PC-3 (cell line): ENCODE data around the gene PLD4. TPM values are rescaled to one million over a fixed set of nuclear protein-coding genes. Genes with fewer than 3 reads are reported as not detected.

ENCODE experiments used
- ATAC-seq: fragments of 200-7000 bp; cut with Tn5 transposase; 2 replicates; pipeline ENCODE4 v1.9.1; 2020; ENCODE audit warnings: mild to moderate bottlenecking, moderate library complexity
- BruUV-seq: library from RNA; stranded (reverse); fragments of 400-500 nt; replicated peaks from 2 replicates; lab custom pipeline; 2021; lab: Mats Ljungman, UMichigan
- CTCF ChIA-PET: fragments of 300-600 bp; sonication (Branson Sonifier 250); formaldehyde crosslinking; loops from one replicate; lab custom pipeline; 2022; ENCODE audit warnings: antibody characterized with exemption; lab: Charles Lee
- POLR2A ChIA-PET: fragments of 300-600 bp; sonication (Branson Sonifier 250); formaldehyde crosslinking; loops from one replicate; lab custom pipeline; 2022; ENCODE audit warnings: antibody characterized with exemption; ENCODE audit not compliant: unreplicated experiment; lab: Charles Lee
- DNase-seq: peaks from one replicate; pipeline ENCODE4 v3.0.0-alpha.2; 2015
- H2AFZ ChIP-seq: fragments of 300-600 bp; sonication (generic); 2 replicates; pipeline ENCODE4 v1.6.0; 2016; ENCODE audit warnings: antibody characterized with exemption, low read length
- H3F3A ChIP-seq: fragments of 300-600 bp; sonication (generic); one replicate; pipeline ENCODE4 v1.6.0; 2017; ENCODE audit warnings: antibody characterized with exemption, low read length, control low read depth, mild to moderate bottlenecking; ENCODE audit not compliant: unreplicated experiment
- H3K27ac ChIP-seq: fragments of 300-600 bp; sonication (generic); 2 replicates; pipeline ENCODE4 v1.5.1; 2016; ENCODE audit warnings: mild to moderate bottlenecking, low read length
- H3K27me3 ChIP-seq: fragments of 300-600 bp; sonication (generic); 2 replicates; pipeline ENCODE4 v1.6.1; 2016; ENCODE audit warnings: low read length, mixed read lengths
- H3K36me3 ChIP-seq: fragments of 300-600 bp; sonication (generic); 2 replicates; pipeline ENCODE4 v1.6.1; 2016; ENCODE audit warnings: low read depth, mixed run types, low read length, mixed read lengths
- H3K4me1 ChIP-seq: fragments of 300-600 bp; sonication (generic); 2 replicates; pipeline ENCODE4 v1.5.1; 2016; ENCODE audit warnings: low read length; ENCODE audit not compliant: insufficient read depth
- H3K4me2 ChIP-seq: fragments of 300-600 bp; sonication (generic); 2 replicates; pipeline ENCODE4 v1.6.0; 2016; ENCODE audit warnings: low read length
- H3K4me3 ChIP-seq: fragments of 300-600 bp; sonication (generic); 2 replicates; pipeline ENCODE4 v1.5.1; 2016; ENCODE audit warnings: mild to moderate bottlenecking, low read length, mixed read lengths
- H3K79me2 ChIP-seq: fragments of 300-600 bp; sonication (generic); 2 replicates; pipeline ENCODE4 v1.6.1; 2017; ENCODE audit warnings: low read length, mixed read lengths
- H3K9ac ChIP-seq: fragments of 300-600 bp; sonication (generic); 2 replicates; pipeline ENCODE4 v1.6.0; 2016; ENCODE audit warnings: mild to moderate bottlenecking, low read length
- H3K9me2 ChIP-seq: fragments of 300-600 bp; sonication (generic); replicated peaks from 2 replicates; pipeline ENCODE4 v1.6.1; 2016; ENCODE audit warnings: mixed run types, low read length, mixed read lengths
- H3K9me3 ChIP-seq: fragments of 300-600 bp; sonication (generic); 2 replicates; pipeline ENCODE4 v1.6.1; 2016; ENCODE audit warnings: low read length, mixed read lengths
- H4K20me1 ChIP-seq: fragments of 300-600 bp; sonication (generic); 2 replicates; pipeline ENCODE4 v1.6.1; 2016; ENCODE audit warnings: low read length, mixed read lengths
- EZH2 ChIP-seq: fragments of 300-600 bp; sonication (generic); IDR thresholded peaks from one replicate; pipeline ENCODE4 v1.6.1; 2017; ENCODE audit warnings: antibody characterized with exemption, mild to moderate bottlenecking, low read length; ENCODE audit not compliant: unreplicated experiment
- EZH2phosphoT487 ChIP-seq: fragments of 300-600 bp; sonication (generic); IDR thresholded peaks from 2 replicates; pipeline ENCODE4 v1.6.1; 2018; ENCODE audit warnings: mild to moderate bottlenecking, antibody characterized with exemption, low read length, borderline replicate concordance
- intact Hi-C: fragments of 100-400 bp; cut with micrococcal nuclease; formaldehyde crosslinking; loops from 2 replicates; pipeline ENCODE4 v1.9.0; 2023
- total RNA-seq: library from RNA; depleted of rRNA; stranded (reverse); fragments of >200 nt; gene quantifications from 2 replicates; pipeline ENCODE4 v1.2.3, GENCODE V29; 2014
- TF ChIP-seq, protein P1 (sequence below): fragments of 300-600 bp; sonication (generic); conservative IDR thresholded peaks from 2 replicates; pipeline ENCODE4 v1.5.1; 2017; ENCODE audit warnings: antibody characterized with exemption, low read depth, mild to moderate bottlenecking, low read length

The PLD4 gene
- total RNA-seq, 1 experiment from 2014 or later = 0.04 TPM

DNA sequence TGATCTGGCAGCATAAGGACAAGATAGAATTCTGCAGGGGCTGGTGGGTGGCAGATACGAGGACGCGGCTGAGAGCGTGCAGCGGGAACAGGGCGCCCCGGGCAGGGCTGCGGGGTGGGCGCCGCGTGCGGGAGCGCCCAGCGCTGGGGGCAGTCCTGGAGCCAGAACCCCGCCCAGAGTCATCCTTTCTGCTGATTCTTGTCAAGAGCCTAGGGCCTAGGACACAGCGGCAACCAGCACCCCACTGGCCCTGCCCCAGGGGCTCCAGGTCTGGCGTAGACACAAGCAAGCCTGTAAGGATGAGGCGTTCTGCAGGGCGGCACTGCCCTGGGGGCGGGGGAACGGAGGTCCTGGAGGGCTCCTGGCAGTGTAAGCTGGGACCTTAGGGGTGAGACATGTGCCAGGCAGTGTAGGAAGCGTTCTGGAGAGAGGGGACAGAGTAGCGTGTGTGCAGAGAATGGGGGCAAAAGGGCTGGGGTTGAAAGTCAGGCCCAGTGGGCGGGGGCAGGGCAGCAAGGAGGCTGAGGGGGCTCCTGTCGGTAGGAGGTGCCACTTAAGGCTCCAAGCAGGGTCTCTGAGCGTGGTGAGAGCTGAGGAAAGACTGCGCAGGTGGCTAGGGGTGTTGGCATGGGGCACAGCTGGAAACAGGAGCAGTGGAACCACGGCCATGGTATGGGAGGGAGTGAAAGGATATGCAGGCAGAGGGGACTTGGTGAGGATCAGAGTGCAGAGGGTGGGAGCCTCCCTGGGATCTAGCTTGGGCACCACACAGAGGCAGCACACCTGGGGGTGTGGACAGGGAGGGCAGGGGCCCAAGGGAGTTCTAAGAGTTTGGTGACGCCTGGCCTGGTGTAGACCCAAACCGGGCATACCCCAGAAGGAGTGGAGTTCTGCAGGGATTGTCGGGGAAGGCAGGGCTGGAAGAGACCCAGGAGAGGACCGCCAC lies 54.3 kb downstream of the PLD4 start:
- no peak for TF ChIP-seq EZH2
- TF ChIP-seq, protein P1, sequence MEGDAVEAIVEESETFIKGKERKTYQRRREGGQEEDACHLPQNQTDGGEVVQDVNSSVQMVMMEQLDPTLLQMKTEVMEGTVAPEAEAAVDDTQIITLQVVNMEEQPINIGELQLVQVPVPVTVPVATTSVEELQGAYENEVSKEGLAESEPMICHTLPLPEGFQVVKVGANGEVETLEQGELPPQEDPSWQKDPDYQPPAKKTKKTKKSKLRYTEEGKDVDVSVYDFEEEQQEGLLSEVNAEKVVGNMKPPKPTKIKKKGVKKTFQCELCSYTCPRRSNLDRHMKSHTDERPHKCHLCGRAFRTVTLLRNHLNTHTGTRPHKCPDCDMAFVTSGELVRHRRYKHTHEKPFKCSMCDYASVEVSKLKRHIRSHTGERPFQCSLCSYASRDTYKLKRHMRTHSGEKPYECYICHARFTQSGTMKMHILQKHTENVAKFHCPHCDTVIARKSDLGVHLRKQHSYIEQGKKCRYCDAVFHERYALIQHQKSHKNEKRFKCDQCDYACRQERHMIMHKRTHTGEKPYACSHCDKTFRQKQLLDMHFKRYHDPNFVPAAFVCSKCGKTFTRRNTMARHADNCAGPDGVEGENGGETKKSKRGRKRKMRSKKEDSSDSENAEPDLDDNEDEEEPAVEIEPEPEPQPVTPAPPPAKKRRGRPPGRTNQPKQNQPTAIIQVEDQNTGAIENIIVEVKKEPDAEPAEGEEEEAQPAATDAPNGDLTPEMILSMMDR = no peak
- no peak for TF ChIP-seq EZH2phosphoT487
- ATAC-seq = no peak
- no peak for DNase-seq
- intact Hi-C loops = no loop called here
- no TSS peak for BruUV-seq
- Histone ChIP-seq H3K4me3 (peak overlapping the region; percentile 49), H3K4me1 (peaks cover 48% of the 10 kb centered on the region), H3K36me3 (no peaks in the 10 kb centered on the region), H3K9me3 (no peaks in the 10 kb centered on the region), H3K27ac (no peak overlapping the region), H3K79me2 (peaks cover 30% of the 10 kb centered on the region), H3K9ac (no peak overlapping the region), H2AFZ (peak overlapping the region; percentile 65), H4K20me1 (no peaks in the 10 kb centered on the region), H3K9me2 (no peaks in the 10 kb centered on the region), H3K4me2 (peak overlapping the region; percentile 87), H3K27me3 (no peaks in the 10 kb centered on the region), H3F3A (no peaks in the 10 kb centered on the region)
- ChIA-PET POLR2A (interaction anchor here (0.5 to 0.7 kb wide), 4 partner anchors 10 to 42 kb away, joined by 3 to 5 read pairs (median 4); no protein-coding TSS in a partner anchor), CTCF (no interaction called here)

DNA sequence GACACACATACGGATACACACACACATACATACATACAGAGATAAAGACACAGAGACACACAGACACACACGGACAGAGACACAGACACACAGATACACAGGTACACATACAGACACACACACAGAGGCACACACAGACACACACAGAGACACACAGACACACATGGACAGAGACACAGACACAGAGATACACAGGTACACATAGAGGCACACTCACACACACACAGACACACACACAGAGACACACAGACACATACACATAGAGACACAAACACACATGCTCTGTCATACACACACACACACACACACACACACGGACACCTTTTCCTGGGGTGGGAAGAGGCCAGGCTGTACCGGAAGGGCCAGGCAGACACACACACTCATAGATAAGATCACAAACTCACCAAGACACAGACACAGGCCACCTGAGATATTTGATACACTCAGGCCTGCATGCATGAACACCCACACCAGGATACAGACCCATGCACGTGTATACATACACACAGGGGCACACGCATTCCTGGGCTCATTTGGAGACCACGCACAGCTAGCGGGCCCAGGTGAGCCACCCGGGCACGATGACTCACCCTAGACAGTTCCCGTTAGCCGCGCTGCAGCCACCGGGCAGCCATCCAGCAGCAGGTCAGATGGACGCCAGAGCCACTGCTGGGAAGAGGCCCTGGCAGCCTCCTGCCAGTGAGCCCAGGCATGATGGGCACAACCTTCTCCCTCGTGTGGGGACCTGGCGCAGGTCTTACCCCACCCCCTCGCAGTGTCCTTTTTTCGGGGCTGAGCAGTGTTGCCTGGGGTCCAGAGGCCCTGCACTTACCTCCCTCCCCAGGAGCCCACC lies 55.3 kb downstream of the PLD4 start:
- Histone ChIP-seq H3K36me3 (no peaks in the 10 kb centered on the region), H3K4me3 (no peak overlapping the region), H3K27ac (no peak overlapping the region), H3K79me2 (peaks cover 26% of the 10 kb centered on the region), H2AFZ (no peak overlapping the region), H3K9ac (no peak overlapping the region), H3K4me1 (peaks cover 38% of the 10 kb centered on the region), H3K4me2 (0 out of 2 replicates have a peak overlapping the region, but pooled peaks have one; percentile 0), H3F3A (no peaks in the 10 kb centered on the region), H3K9me3 (no peaks in the 10 kb centered on the region), H3K9me2 (no peaks in the 10 kb centered on the region), H4K20me1 (no peaks in the 10 kb centered on the region), H3K27me3 (no peaks in the 10 kb centered on the region)
- POLR2A ChIA-PET = interaction anchor here (0.5 kb wide), 1 partner anchor 23 kb away, joined by 5 read pairs; no protein-coding TSS in a partner anchor
- peak; percentile 34 for ATAC-seq
- CTCF ChIA-PET = interaction anchor here (0.6 kb wide), 1 partner anchor 24 kb away, joined by 3 read pairs; no protein-coding TSS in a partner anchor
- no peak for TF ChIP-seq EZH2
- no peak for TF ChIP-seq EZH2phosphoT487
- TF ChIP-seq, protein P1 = no peak
- DNase-seq = peak; percentile 82
- intact Hi-C loops = no loop called here
- no TSS peak for BruUV-seq
